Psoas muscle (tissue), 8 donors: Measurements from ENCODE around the gene MYOCD. TPM values are rescaled to one million over a fixed set of nuclear protein-coding genes. Genes with fewer than 3 reads are reported as not detected.
A peak's percentile ranks its signal among the peaks of the same experiment; 100 is the strongest.

Source experiments
- ATAC-seq, 4 donors: fragments of 200-7000 bp; cut with Tn5 transposase; one replicate each; pipeline ENCODE4 v1.9.1; 2020; ENCODE audit warnings: moderate library complexity in 3 of 4, mild to moderate bottlenecking in 2 of 4
- DNase-seq, 2 donors: peaks; one replicate each; pipeline ENCODE4 v3.0.0-alpha.2; 2020
- H3K27ac ChIP-seq: fragments of 200-600 bp; one replicate; pipeline ENCODE4 v1.8.0; 2022
- H3K27me3 ChIP-seq, 3 donors: fragments of 200-600 bp in 1 of 3; one replicate each; pipeline versions ENCODE4 v1.6.1 to v1.8.0; 2013 to 2022; ENCODE audit warnings: low read length in 2 of 3, mild to moderate bottlenecking in 2 of 3, moderate library complexity in 1 of 3; ENCODE audit not compliant: insufficient read depth in 3 of 3
- H3K36me3 ChIP-seq, 2 donors: fragments of 200-600 bp in 1 of 2; one replicate each; pipeline versions ENCODE4 v1.6.1 to v1.8.0; 2013 to 2022; ENCODE audit warnings: low read depth in 1 of 2, mild to moderate bottlenecking in 1 of 2, moderate library complexity in 1 of 2; ENCODE audit not compliant: insufficient read depth in 1 of 2
- H3K4me1 ChIP-seq: fragments of 200-600 bp; one replicate; pipeline ENCODE4 v1.8.0; 2022
- H3K4me3 ChIP-seq: fragments of 200-600 bp; one replicate; pipeline ENCODE4 v1.8.0; 2022; ENCODE audit warnings: mild to moderate bottlenecking
- H3K9me3 ChIP-seq: fragments of 200-600 bp; one replicate; pipeline ENCODE4 v1.8.0; 2022
- CTCF ChIP-seq: fragments of 200-600 bp; IDR thresholded peaks from one replicate; pipeline ENCODE4 v1.8.0; 2022; ENCODE audit warnings: antibody characterized with exemption
- WGBS, 3 donors: extraction: QIAGEN DNeasy Blood & Tissue Kit; methylation state at CpG; one replicate each; pipeline versions ENCODE4 v1.1.6 to v1.1.7; 2013; 5-methylcytosine and 5-hydroxymethylcytosine counted together
- intact Hi-C, 2 donors: fragments of 100-400 bp; cut with DNase I; formaldehyde crosslinking; loops; one replicate each; pipeline versions ENCODE4 v1.11.0 to v1.14.2; 2022
- polyA plus RNA-seq, 3 donors: library from polyadenylated mRNA; stranded (reverse); fragments of 200-250 nt; gene quantifications; one replicate each; pipeline ENCODE4 v1.2.3, GENCODE V29; 2013
- total RNA-seq, 4 donors: library from RNA; stranded (reverse); fragmentation: NEBNext Ultra II Directional in 2 of 4; extraction: Animal tissue kit (Norgen Biotek cat#: 25700) in 2 of 4; gene quantifications; one replicate each; pipeline versions ENCODE4 v1.2.1 to v1.2.4, GENCODE V29; 2021 to 2023
- donor health status: healthy with polysubstance abuse.
- donor health status: DM: no; HTN: no; CAD: no; lungs with moderate emphysema.
- donor health status: Bipolar disorder and iron deficiency.
- donor health status: healthy.
- donor health status: DM: yes; HTN: yes; CAD: no.
- donor health status: DM: no; HTN: no; CAD: no.
- donor health status: DM: no; HTN: no; CAD: no.
- donor health status: DM: yes; HTN: yes; CAD: no.

MYOCD gene
- total and polyA plus RNA-seq, 7 donors, result 0.04 to 1.2 (median 0.22) TPM

GRCh38 chr17:12743046-12743445 lies 77.4 kb downstream of the MYOCD start:
- Histone ChIP-seq H3K27me3 (no peaks in the 10 kb centered on the region), H3K4me1 (no peaks in the 10 kb centered on the region), H3K9me3 (no peaks in the 10 kb centered on the region), H3K36me3 (no peaks in the 10 kb centered on the region), H3K27ac (no peak overlapping the region), H3K4me3 (no peak overlapping the region)
- ATAC-seq, result no peak
- no peak for DNase-seq
- no peak for TF ChIP-seq CTCF
- WGBS, 3 donors, result 83 to 85% (median 84%) methylated on average over 3 of the region's 3 CpGs
- intact Hi-C loops, result no loop called here

GRCh38 chr17:12744298-12744697 lies 78.6 kb downstream of the MYOCD start:
- 50 to 52% (median 52%) methylated on average over 5 of the region's 5 CpGs for WGBS, 3 donors
- no peaks in the 10 kb centered on the region for H3K36me3 ChIP-seq
- intact Hi-C loops, result no loop called here
- ATAC-seq, result peak in 2 of 4 donors; percentile 57 to 91
- no peaks in the 10 kb centered on the region for H3K4me1 ChIP-seq
- no peaks in the 10 kb centered on the region for H3K27me3 ChIP-seq
- no peak overlapping the region for H3K27ac ChIP-seq
- no peak for DNase-seq
- H3K9me3 ChIP-seq, result no peaks in the 10 kb centered on the region
- TF ChIP-seq CTCF, result no peak
- H3K4me3 ChIP-seq, result no peak overlapping the region

DNA sequence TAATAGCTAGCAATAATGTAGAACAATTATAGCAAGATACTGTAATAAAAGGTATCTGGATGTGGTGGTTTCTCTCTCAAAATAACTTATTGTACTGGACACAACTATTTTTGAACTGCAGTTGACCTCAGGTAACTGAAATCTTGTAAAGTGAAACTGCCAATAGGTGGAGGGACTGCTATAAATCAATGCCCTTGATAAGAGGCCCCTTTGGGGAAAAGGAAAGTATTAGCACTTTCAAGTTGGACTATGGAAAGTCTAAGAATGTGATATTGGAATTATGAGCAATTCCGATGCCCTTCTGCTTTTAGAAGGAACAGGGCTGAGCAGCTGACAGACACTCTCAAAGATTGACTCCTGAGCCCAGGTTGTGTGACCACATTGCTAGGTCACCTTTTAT lies 79.1 kb downstream of the MYOCD start:
- Histone ChIP-seq H3K9me3 (no peaks in the 10 kb centered on the region), H3K4me1 (no peaks in the 10 kb centered on the region), H3K27me3 (no peaks in the 10 kb centered on the region), H3K36me3 (no peaks in the 10 kb centered on the region), H3K4me3 (no peak overlapping the region), H3K27ac (no peak overlapping the region)
- TF ChIP-seq CTCF, result no peak
- 77 to 89% (median 82%) methylated on average over 1 of the region's 1 CpG for WGBS, 3 donors
- DNase-seq (no peak), ATAC-seq (no peak)
- intact Hi-C loops, result no loop called here

DNA sequence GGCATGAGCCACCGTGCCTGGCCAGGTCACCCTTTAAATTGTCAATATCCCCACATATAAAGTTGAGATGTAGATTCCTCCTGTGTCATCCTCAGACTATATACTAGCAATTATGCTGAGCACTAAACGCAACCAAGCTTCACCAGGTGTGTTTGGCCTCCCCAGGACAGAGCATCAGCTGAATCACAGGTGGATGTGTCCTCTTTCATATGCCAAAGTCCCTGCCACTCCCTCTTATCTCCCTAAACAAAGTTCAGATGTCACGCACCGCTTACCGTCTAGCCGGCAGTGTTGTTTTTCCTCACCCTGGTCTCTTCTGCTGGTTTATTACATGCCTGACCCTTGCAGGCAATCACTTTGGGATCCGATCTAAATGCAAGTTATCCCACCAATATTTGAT lies 79.8 kb downstream of the MYOCD start:
- intact Hi-C loops, result no loop called here
- 72 to 75% (median 74%) methylated on average over 7 of the region's 7 CpGs for WGBS, 3 donors
- no peak for DNase-seq
- Histone ChIP-seq H3K4me3 (no peak overlapping the region), H3K27ac (no peak overlapping the region), H3K9me3 (no peaks in the 10 kb centered on the region), H3K36me3 (no peaks in the 10 kb centered on the region), H3K4me1 (no peaks in the 10 kb centered on the region), H3K27me3 (no peaks in the 10 kb centered on the region)
- TF ChIP-seq CTCF, result no peak
- ATAC-seq, result no peak

DNA sequence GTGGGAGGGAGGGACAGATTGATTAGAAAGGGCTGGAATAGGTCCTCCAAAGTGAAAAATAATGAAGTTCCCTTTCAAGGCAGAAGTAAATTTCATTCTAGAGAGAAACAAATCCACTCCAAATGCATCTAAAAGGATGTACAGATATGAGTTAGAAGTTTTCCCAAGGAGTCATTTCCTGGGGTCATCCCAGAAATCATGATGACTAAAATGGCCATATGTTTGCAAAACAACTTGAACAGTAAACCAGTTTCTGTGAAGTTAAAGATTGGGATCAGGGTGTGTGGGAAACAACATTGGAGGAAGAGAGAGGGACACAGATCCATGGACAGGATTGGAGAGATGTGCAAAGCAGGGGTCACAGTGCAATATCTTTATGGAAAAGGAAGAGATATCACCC lies 91.1 kb downstream of the MYOCD start:
- Histone ChIP-seq H3K4me3 (no peak overlapping the region), H3K36me3 (no peaks in the 10 kb centered on the region), H3K27ac (no peak overlapping the region), H3K9me3 (no peaks in the 10 kb centered on the region), H3K27me3 (no peaks in the 10 kb centered on the region), H3K4me1 (no peaks in the 10 kb centered on the region)
- DNase-seq (no peak), ATAC-seq (no peak)
- intact Hi-C loops, result no loop called here
- TF ChIP-seq CTCF, result no peak
